ENCODE results near the gene R3HDML. TPM values are rescaled to one million over a fixed set of nuclear protein-coding genes. Genes with fewer than 3 reads are reported as not detected.

Gene R3HDML
- total and polyA plus RNA-seq, 9 of the 15 experiments (the other 6 are each of a cell fraction or from before 2014, with no cell fraction given) = not detected

GRCh38 chr20:44301285-44301684 is 35.6 kb upstream of the R3HDML start:
- TF ChIP-seq ZNF124 (CRISPR knock-in tag; IDR thresholded peaks at IDR 0.05) = no peak
- no peak for TF ChIP-seq FOXP1 (CRISPR knock-in tag; IDR thresholded peaks at IDR 0.05)
- no peak for TF ChIP-seq MGA (IDR thresholded peaks at IDR 0.05)
- no peak for TF ChIP-seq ATF7 (IDR thresholded peaks at IDR 0.05)
- no peak for TF ChIP-seq RBM17 (IDR thresholded peaks at IDR 0.05; ENCODE audit: borderline replicate concordance, low read depth, low read length)
- no peak for TF ChIP-seq ZEB2 (IDR thresholded peaks at IDR 0.05)
- TF ChIP-seq GTF3C2 (IDR thresholded peaks at IDR 0.05; ENCODE audit: borderline replicate concordance, extremely low read depth, insufficient read length) = no peak
- no peak for TF ChIP-seq EWSR1 (IDR thresholded peaks at IDR 0.05; ENCODE audit: borderline replicate concordance, low read depth, partially characterized antibody)
- no peak for TF ChIP-seq ZNF3 (CRISPR knock-in tag; IDR thresholded peaks at IDR 0.05)
- TF ChIP-seq CXXC5 (CRISPR knock-in tag; IDR thresholded peaks at IDR 0.05) = no peak
- Histone ChIP-seq H3K9ac (ENCODE audit: insufficient read depth in 1 of 2, low read depth in 2 of 2, low read length in 2 of 2) (no peak overlapping the region), H3K9me3 (replicated peaks; ENCODE audit: control insufficient read depth, insufficient read depth, low read depth, low read length) (no peaks in the 10 kb centered on the region), H3K4me3 (no peak overlapping the region), H3K27ac (ENCODE audit: extremely low read depth, low read depth, low read length) (no peak overlapping the region), H4K20me1 (replicated peaks; ENCODE audit: control insufficient read depth, insufficient read depth, low read length) (no peaks in the 10 kb centered on the region), H3K27me3 (ENCODE audit: control insufficient read depth in 2 of 2, insufficient read depth in 2 of 2, low read length in 2 of 2) (peaks cover 3 to 12% of the 10 kb centered on the region in 2 experiments; a peak in 1 of 5 replicates), H2AFZ (ENCODE audit: low read depth, low read length) (no peak overlapping the region), H3K4me1 (replicated peaks in 1 of 2; ENCODE audit: control insufficient read depth in 2 of 2, insufficient read depth in 2 of 2, low read length in 2 of 2) (peaks cover 0 to 2% of the 10 kb centered on the region in 2 experiments; a peak in 2 of 5 replicates), H3K36me3 (ENCODE audit: control insufficient read depth, insufficient read depth, low read length) (no peaks in the 10 kb centered on the region), H3K4me2 (ENCODE audit: insufficient read depth, low read length) (no peak overlapping the region), H3K79me2 (ENCODE audit: control insufficient read depth, insufficient read depth, low read length) (no peaks in the 10 kb centered on the region), H3K9me1 (ENCODE audit: control insufficient read depth, insufficient read depth, low read length) (no peaks in the 10 kb centered on the region)
- FAIRE-seq (no peak), DNase-seq (ENCODE audit: extremely low read depth in 1 of 4, low spot score in 3 of 4) (no peak), ATAC-seq (no peak)
- in situ Hi-C loops (cut with MboI) = no loop called here
- POLR2A ChIA-PET = no interaction called here
- CTCF ChIA-PET (ENCODE audit: low intra/inter-chr PET ratio) = no interaction called here
- no TSS peak for BruUV-seq (replicated peaks)
- intact Hi-C loops (cut with micrococcal nuclease) = no loop called here

Data from K562 (cell line).